Endothelial cell (in vitro differentiated cells): Measurements from ENCODE around the gene PIP4K2C. TPM values are rescaled to one million over a fixed set of nuclear protein-coding genes. Genes with fewer than 3 reads are reported as not detected.

Experiments used
- DNase-seq: peaks from one replicate; pipeline ENCODE4 v3.0.0; 2021; ENCODE audit warnings: low spot score
- H3K27ac Mint-ChIP-seq: one replicate; pipeline ENCODE4 v1.8.0; 2021; ENCODE audit warnings: mixed read lengths, inconsistent platforms; ENCODE audit not compliant: unreplicated experiment
- H3K27me3 Mint-ChIP-seq: one replicate; pipeline ENCODE4 v1.8.0; 2021; ENCODE audit warnings: mild to moderate bottlenecking, moderate library complexity, mixed read lengths, inconsistent platforms; ENCODE audit not compliant: unreplicated experiment
- H3K36me3 Mint-ChIP-seq: one replicate; pipeline ENCODE4 v1.8.0; 2021; ENCODE audit warnings: mild to moderate bottlenecking, low read depth, mixed read lengths, inconsistent platforms; ENCODE audit not compliant: unreplicated experiment
- H3K4me1 Mint-ChIP-seq: one replicate; pipeline ENCODE4 v1.8.0; 2021; ENCODE audit warnings: mild to moderate bottlenecking, mixed read lengths, inconsistent platforms; ENCODE audit not compliant: unreplicated experiment
- H3K4me3 Mint-ChIP-seq: one replicate; pipeline ENCODE4 v1.8.0; 2021; ENCODE audit warnings: mild to moderate bottlenecking, mixed read lengths, inconsistent platforms; ENCODE audit not compliant: unreplicated experiment
- H3K9me3 Mint-ChIP-seq: one replicate; pipeline ENCODE4 v1.8.0; 2021; ENCODE audit warnings: mixed read lengths, inconsistent platforms; ENCODE audit not compliant: unreplicated experiment
- total RNA-seq: library from RNA; stranded (reverse); fragmentation: NEBNext Ultra II Directional; extraction: Animal tissue kit (Norgen Biotek cat#: 25700); gene quantifications from one replicate; pipeline ENCODE4 v1.2.1, GENCODE V29; 2021; ENCODE audit not compliant: unreplicated experiment
- TF ChIP-seq, protein P1 (sequence below): fragments of 200-600 bp; sonication (generic); IDR thresholded peaks from one replicate; pipeline ENCODE4 v1.5.0; 2021; ENCODE audit warnings: antibody characterized with exemption; ENCODE audit not compliant: unreplicated experiment

PIP4K2C gene
- total RNA-seq, 1 donor from 2014 or later: 18.5 TPM

DNA sequence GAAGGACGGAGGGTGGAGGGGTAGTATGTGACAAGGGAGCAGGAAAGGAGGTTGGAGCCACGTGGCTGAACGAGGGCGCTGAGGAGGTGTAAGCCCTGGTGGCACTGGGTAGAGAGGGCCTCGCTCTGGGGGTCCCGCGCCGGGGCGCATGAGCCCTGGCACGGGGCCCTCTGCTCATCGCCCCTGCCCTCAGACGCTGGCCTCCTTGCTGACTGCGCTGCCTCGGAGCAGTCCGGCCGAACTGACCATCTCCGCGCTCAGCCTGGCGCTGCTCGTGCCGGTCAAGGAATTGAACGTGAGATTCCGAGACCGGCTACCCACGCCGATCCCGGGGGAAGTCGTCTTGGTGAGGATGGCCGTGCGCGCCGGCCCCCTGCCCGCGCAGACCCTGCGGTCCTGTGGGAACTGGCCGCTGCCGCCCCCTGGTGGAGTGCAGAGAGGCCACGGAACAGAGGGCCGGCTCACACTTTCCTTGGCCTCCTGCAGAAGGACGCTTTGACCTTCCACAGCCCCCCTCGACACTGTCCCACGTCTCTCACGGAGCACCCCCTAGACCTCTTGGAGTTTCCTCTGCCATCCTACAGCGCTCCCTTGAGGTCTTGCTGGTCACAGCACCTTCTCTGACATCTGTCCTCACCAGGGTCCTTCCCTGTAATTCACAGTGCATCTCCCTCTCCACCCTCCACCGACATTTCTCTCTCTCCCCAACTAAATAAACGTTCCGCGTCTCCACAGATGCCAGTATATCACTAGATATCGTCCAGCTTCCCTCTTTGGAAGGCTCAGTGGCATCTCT lies 30.7 kb downstream of the PIP4K2C start:
- Mint-ChIP-seq H3K27ac (no peak overlapping the region), H3K4me1 (peaks cover 38% of the 10 kb centered on the region), H3K9me3 (no peaks in the 10 kb centered on the region), H3K27me3 (peaks cover 62% of the 10 kb centered on the region), H3K4me3 (peak overlapping the region; percentile 81), H3K36me3 (peaks cover 27% of the 10 kb centered on the region)
- TF ChIP-seq, protein P1, sequence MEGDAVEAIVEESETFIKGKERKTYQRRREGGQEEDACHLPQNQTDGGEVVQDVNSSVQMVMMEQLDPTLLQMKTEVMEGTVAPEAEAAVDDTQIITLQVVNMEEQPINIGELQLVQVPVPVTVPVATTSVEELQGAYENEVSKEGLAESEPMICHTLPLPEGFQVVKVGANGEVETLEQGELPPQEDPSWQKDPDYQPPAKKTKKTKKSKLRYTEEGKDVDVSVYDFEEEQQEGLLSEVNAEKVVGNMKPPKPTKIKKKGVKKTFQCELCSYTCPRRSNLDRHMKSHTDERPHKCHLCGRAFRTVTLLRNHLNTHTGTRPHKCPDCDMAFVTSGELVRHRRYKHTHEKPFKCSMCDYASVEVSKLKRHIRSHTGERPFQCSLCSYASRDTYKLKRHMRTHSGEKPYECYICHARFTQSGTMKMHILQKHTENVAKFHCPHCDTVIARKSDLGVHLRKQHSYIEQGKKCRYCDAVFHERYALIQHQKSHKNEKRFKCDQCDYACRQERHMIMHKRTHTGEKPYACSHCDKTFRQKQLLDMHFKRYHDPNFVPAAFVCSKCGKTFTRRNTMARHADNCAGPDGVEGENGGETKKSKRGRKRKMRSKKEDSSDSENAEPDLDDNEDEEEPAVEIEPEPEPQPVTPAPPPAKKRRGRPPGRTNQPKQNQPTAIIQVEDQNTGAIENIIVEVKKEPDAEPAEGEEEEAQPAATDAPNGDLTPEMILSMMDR: peak; percentile 84
- DNase-seq: peak; percentile 83

DNA sequence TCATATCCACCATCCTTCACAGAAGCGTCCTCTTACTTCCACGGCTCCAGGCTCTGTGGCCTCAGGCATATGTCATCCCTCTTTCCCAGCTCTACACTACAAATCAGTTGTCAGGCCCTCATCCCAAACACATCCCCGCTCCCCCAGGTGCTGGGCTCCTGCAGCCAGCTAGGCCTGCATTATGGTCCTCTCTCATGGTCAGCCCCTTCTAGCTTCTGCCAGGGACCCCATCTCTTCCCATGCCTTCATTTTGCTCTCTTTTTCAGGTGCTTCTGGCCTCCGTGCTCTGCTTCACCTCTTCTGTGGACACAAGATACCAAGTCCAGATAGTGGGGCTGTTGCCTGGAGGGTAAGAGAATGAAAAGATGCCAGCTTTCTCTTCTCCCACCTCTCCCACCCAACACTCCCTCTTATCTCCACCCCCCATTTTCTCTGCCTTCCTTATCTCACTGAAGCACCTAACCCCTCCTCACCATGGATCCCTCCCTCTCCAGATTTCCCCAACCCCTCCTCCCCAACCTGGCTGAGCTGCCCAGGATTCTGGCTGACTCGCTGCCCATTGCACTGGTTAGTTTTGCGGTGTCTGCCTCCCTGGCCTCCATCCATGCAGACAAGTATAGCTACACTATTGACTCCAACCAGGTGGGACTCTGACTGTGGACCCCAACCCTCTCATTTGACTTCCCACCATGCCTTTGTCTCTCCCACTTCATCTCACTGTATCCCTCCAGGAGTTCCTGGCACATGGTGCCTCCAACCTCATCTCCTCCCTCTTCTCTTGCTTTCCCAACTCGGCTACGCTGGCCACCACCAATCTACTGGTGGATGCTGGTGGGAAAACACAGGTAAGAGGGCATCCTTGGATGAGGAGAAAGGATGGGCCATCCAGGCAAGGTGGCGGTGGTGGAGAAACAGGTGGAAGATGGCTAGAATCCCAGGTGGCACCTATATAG lies 31.6 kb downstream of the PIP4K2C start:
- Mint-ChIP-seq H3K27ac (no peak overlapping the region), H3K4me1 (peaks cover 38% of the 10 kb centered on the region), H3K4me3 (peak overlapping the region; percentile 81), H3K9me3 (no peaks in the 10 kb centered on the region), H3K36me3 (peaks cover 21% of the 10 kb centered on the region), H3K27me3 (peaks cover 62% of the 10 kb centered on the region)
- no peak for DNase-seq
- TF ChIP-seq, protein P1: no peak

DNA sequence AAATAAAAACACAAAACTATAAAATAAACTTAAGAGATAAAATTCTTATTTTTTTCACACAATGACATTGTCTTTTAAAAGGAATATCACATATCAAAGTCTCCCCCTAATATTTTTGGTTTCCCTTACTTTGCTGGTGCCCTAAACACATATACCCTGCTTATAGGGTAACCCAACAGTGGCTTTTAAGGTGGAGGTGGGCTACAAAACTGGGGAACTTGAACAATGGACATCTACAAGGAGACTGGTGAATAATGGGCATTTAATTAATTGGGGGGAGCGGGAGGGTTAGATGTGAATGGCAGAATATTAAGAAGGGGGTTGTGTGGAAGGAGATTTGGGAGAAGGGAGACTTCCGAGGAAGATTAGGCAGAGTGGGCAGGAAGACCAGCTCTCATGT lies 32.4 kb downstream of the PIP4K2C start:
- Mint-ChIP-seq H3K27ac (no peak overlapping the region), H3K4me3 (no peak overlapping the region), H3K9me3 (no peaks in the 10 kb centered on the region), H3K4me1 (peaks cover 33% of the 10 kb centered on the region), H3K27me3 (peaks cover 60% of the 10 kb centered on the region), H3K36me3 (peaks cover 16% of the 10 kb centered on the region)
- DNase-seq: no peak
- TF ChIP-seq, protein P1: no peak

DNA sequence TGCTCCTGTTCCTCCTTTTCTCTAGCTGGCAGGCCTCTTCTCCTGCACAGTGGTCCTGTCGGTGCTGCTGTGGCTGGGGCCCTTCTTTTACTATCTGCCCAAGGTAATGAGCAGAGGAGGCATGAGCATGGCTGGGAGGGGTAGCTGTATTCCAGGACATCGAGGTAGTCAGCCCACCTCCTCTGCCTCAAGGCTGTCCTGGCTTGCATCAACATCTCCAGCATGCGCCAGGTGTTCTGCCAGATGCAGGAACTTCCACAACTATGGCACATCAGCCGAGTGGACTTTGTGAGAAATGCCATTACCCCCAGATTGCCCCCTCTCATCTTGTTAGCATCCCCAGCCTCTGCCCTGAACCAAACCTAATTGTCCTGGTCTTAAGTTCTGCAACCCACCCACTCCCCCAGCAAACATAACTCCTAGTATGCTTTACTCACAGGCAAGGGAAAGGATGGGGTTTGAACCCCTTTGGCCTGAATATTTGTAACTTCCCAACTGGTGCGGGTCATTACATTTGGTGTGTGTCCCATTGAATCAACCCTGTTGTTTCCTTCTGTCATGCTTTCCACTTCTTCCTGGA lies 32.9 kb downstream of the PIP4K2C start:
- H3K9me3 Mint-ChIP-seq: no peaks in the 10 kb centered on the region
- H3K27ac Mint-ChIP-seq: no peak overlapping the region
- H3K4me1 Mint-ChIP-seq: peaks cover 31% of the 10 kb centered on the region
- no peak for DNase-seq
- peaks cover 16% of the 10 kb centered on the region for H3K36me3 Mint-ChIP-seq
- H3K27me3 Mint-ChIP-seq: peaks cover 58% of the 10 kb centered on the region
- no peak overlapping the region for H3K4me3 Mint-ChIP-seq
- TF ChIP-seq, protein P1: no peak
